Skeletal muscle satellite cell (primary cell): ENCODE results near the gene CST5. TPM values are rescaled to one million over a fixed set of nuclear protein-coding genes. Genes with fewer than 3 reads are reported as not detected.

Experiments
- H3K27me3 ChIP-seq: 2 replicates; pipeline ENCODE4 v1.7.0; 2013; ENCODE audit warnings: low read length; ENCODE audit not compliant: control insufficient read depth, insufficient read depth
- H3K36me3 ChIP-seq: 2 replicates; pipeline ENCODE4 v1.7.0; 2013; ENCODE audit warnings: mild to moderate bottlenecking, control low read depth, low read length; ENCODE audit not compliant: insufficient read depth
- H3K4me1 ChIP-seq: 2 replicates; pipeline ENCODE4 v1.7.0; 2013; ENCODE audit warnings: low read length; ENCODE audit not compliant: control insufficient read depth, insufficient read depth
- H3K4me2 ChIP-seq: 2 replicates; pipeline ENCODE4 v1.7.0; 2013; ENCODE audit warnings: mild to moderate bottlenecking, low read length
- H3K4me3 ChIP-seq: 2 replicates; pipeline ENCODE4 v1.7.0; 2013; ENCODE audit warnings: low read length
- H3K9ac ChIP-seq: 2 replicates; pipeline ENCODE4 v1.7.0; 2013; ENCODE audit warnings: mild to moderate bottlenecking, low read depth, low read length, moderate library complexity
- H3K9me3 ChIP-seq: replicated peaks from 2 replicates; pipeline ENCODE4 v1.7.0; 2013; ENCODE audit warnings: mild to moderate bottlenecking, control low read depth, low read length
- total RNA-seq: library from RNA; depleted of rRNA; stranded (reverse); fragments of >200 nt; gene quantifications from 2 replicates; pipeline ENCODE4 v1.2.3, GENCODE V29; 2012; rRNA removed

CST5 gene, protein sequence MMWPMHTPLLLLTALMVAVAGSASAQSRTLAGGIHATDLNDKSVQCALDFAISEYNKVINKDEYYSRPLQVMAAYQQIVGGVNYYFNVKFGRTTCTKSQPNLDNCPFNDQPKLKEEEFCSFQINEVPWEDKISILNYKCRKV
- not detected in 2 replicates for total RNA-seq

DNA sequence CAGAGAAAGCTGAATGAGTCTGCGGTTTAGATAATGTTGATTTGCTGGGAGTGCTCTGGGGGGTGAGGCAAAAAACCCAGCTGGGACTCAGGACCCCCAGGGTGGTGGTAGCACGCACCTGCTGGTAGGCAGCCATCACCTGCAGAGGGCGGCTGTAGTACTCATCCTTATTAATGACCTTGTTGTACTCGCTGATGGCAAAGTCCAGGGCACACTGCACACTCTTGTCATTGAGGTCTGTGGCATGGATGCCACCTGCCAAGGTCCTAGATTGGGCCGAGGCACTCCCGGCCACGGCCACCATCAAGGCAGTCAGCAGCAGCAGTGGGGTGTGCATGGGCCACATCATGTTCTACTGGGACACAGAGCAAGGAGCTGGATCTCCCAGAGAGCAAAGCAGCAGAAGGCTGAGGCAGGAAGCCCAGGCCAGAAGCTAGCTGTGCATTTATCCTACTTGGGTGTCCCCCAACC, at the start of gene CST5:
Gene CST5, minus strand, starts transcription at position 421 of the 471 bp plus-strand sequence. Its CDS starts 72 bp downstream, at position 349.
- Histone ChIP-seq H3K4me1 (no peaks in the 10 kb centered on the region), H3K4me3 (no peak within 1 kb of the TSS), H3K27me3 (no peaks in the 10 kb centered on the region), H3K4me2 (no peak within 1 kb of the TSS), H3K9ac (no peak within 1 kb of the TSS), H3K36me3 (no peaks in the 10 kb centered on the region), H3K9me3 (no peaks in the 10 kb centered on the region)

DNA sequence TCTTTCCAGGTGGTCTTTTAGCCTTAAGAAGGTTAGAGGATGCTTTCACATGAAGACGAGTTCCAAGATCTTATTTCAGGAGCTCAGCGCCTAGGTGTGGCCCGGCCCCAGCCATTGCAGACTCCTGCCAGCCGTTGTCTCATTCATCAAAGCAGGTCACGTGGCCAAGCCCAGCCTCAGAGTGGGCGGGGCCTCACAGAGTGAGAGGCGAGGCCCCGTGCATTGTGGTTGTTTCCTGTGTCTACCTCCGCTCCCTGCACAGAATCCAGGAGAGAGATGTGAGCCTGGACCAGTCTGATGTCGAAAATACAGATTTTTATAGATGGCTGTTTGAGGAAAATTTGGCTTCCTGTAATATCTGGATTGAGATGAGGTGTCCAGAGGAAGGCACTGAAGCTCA, 49.2 kb upstream of the CST5 start:
- Histone ChIP-seq H3K9ac (no peak overlapping the region), H3K4me3 (no peak overlapping the region), H3K36me3 (no peaks in the 10 kb centered on the region), H3K27me3 (no peaks in the 10 kb centered on the region), H3K4me1 (no peaks in the 10 kb centered on the region), H3K4me2 (no peak overlapping the region), H3K9me3 (peaks cover 3% of the 10 kb centered on the region)

DNA sequence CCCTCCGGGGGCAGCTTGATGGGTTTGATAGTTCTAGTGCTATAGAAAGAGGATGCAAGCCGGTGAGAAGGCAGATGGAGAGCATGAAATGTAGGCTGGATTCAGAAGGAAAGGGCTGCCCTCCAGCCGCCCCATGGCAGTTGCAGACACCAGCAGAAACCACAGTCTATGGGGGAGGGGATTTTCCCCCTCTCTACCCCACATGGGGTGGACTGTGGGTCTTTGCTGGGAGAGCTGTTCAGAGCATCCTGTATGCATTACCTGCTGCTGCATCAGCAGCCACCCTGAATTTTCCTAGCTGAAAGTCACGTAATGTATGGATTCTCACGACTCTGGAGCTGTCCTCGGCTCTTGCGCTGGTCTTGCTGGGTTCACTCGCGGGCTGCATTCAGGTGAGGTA, 48.8 kb upstream of the CST5 start:
- H3K9me3 ChIP-seq: peaks cover 3% of the 10 kb centered on the region
- no peak overlapping the region for H3K4me3 ChIP-seq
- no peak overlapping the region for H3K9ac ChIP-seq
- H3K27me3 ChIP-seq: no peaks in the 10 kb centered on the region
- H3K4me2 ChIP-seq: no peak overlapping the region
- no peaks in the 10 kb centered on the region for H3K36me3 ChIP-seq
- H3K4me1 ChIP-seq: no peaks in the 10 kb centered on the region

DNA sequence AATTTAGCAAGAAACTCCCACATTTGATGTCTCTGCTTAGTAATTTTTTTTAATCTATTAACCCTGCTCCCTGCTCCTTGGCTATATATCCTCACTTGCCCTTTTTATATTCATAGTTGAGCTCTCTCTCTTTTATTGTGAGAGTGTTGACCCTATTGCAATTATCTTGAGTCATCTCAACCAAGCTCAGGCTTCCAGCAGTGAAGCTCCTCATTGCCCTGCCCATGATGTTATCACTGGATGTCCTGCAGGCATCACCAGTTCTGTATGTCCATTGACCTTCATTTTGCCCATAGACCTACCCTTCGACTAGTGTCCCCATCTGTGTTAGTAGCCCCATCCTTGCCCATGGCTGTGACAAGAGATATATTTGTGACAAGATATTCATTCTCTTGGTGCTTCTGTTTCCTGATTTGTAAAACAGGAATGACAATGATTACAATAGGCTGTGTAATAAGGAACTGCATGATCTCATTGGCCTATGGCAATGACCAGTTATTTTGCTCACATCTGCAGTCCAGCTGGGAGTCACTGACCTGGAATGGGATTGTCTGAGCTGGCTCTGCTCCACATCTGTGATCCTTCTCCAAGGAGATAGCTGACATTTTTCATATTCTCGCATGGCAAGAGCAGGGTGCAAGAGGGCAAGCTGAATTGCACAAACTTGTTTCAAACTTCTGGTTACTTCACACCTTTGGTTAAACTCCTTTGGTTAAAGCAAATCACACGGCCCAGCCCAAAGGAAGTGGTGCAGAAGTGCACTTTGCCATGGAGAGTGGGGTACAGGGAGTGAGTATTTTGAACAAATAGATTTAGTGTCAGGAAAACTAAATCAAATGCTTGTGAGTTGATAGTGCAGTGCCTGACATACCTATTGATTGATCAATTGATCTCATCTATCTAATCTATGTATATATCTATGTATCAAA, 47.7 kb upstream of the CST5 start:
- Histone ChIP-seq H3K27me3 (no peaks in the 10 kb centered on the region), H3K4me3 (no peak overlapping the region), H3K9ac (no peak overlapping the region), H3K36me3 (no peaks in the 10 kb centered on the region), H3K4me2 (no peak overlapping the region), H3K4me1 (no peaks in the 10 kb centered on the region), H3K9me3 (peaks cover 3% of the 10 kb centered on the region)

DNA sequence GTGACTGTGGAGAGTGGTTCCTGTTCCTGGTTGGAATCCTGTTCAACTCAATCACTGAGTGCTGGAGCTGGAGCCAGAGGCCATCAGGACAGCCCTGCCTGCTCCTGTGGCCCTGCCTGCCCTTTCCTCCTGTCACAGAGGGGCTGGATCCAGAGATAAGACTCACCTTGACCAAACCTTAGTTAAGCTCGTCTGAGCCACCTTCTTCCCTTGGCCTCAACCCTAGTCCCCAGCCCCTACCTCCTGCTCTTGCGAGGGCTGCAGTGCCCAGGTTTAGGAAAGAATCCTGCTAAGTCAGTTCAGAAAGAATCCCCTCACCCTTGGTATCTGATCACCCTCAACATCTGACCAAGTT, 47.0 kb upstream of the CST5 start:
- H3K36me3 ChIP-seq: no peaks in the 10 kb centered on the region
- H3K4me1 ChIP-seq: no peaks in the 10 kb centered on the region
- H3K4me3 ChIP-seq: no peak overlapping the region
- H3K4me2 ChIP-seq: no peak overlapping the region
- H3K9me3 ChIP-seq: peaks cover 3% of the 10 kb centered on the region
- H3K27me3 ChIP-seq: no peaks in the 10 kb centered on the region
- no peak overlapping the region for H3K9ac ChIP-seq

DNA sequence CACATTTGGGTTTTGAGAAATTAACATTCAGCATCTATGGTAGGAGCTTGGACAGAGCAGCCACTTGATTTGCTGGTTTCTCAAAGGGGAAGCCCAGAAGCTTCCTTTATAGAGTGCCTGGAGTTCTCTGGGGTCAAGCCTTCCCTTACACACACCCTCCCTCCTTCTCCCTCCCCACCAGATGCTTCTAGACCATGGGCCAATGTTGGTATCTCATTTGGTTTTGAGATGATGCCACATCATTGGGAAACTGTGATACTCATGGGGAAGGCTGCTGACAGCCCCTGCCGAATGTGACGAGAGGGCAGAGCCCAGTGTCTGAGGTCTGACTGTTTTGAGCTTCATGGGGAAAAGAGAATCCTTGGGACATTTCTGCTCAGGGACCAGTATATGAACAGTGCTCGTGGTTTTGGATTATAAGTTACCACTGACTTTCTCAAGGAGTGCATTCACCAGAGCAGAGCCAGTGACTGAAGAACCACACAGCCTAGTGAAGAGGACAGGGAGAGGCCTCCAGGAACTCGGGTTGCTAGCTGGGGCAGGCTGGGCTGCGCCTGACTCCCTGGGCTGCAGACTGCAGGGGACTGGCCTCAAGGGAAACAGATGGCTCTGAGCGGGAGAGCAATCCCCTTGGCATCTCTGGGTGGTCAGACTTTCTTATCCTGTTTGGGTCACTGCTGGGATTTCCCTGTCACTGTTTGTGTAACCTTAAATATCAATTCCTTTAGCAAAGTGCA, 46.4 kb upstream of the CST5 start:
- Histone ChIP-seq H3K36me3 (no peaks in the 10 kb centered on the region), H3K9ac (no peak overlapping the region), H3K27me3 (no peaks in the 10 kb centered on the region), H3K4me3 (no peak overlapping the region), H3K4me2 (no peak overlapping the region), H3K4me1 (no peaks in the 10 kb centered on the region), H3K9me3 (peaks cover 3% of the 10 kb centered on the region)

DNA sequence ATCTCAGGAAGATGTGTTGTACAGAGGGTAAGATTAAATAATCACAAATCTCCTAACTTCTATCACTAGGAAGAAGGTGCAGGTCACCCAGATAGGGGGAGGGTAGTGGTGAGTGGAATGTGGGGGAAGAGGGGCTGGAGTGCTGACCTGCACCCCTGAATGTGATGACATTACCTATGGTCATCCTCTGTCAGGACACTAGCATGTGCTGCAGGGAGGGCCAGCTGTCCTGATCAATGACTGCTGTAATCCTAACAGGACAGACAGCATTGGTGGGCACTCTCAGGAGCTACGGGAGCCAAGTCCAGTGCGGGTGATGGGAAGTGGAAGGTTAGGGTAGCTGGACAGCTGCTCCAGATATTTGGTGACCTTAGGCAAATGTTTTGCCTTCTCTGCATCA, 45.2 kb upstream of the CST5 start:
- no peaks in the 10 kb centered on the region for H3K36me3 ChIP-seq
- no peaks in the 10 kb centered on the region for H3K27me3 ChIP-seq
- H3K4me2 ChIP-seq: no peak overlapping the region
- H3K4me1 ChIP-seq: no peaks in the 10 kb centered on the region
- no peak overlapping the region for H3K9ac ChIP-seq
- H3K4me3 ChIP-seq: no peak overlapping the region
- H3K9me3 ChIP-seq: no peaks in the 10 kb centered on the region

DNA sequence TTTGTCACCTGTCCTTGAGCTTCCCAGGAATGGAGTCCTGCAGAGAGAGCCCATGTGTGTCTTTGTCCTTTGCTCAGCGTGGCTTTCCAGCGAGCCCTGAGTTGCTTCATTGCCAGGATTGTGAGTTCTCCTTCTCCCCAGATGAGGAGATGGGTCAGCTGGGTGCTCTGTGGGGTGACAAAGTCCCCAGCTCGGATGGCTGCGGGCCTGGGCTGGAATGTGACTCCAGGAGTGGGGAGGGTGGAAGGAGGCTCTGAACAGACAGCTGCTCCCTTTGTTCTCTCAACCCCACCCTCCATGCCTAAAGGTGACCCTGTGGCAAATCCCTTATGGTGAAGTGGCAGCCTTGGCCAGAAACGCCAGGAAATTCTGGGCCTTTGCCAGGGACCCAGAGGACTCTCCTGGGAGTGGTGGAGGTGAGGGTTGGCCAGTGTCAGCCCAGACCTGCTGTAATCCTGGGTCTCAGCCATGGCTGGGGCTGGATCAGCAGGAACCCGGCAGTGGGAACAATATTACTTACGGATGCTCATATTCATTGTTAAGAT, 44.4 kb upstream of the CST5 start:
- Histone ChIP-seq H3K27me3 (no peaks in the 10 kb centered on the region), H3K36me3 (no peaks in the 10 kb centered on the region), H3K9ac (no peak overlapping the region), H3K9me3 (no peaks in the 10 kb centered on the region), H3K4me1 (no peaks in the 10 kb centered on the region), H3K4me2 (no peak overlapping the region), H3K4me3 (no peak overlapping the region)

DNA sequence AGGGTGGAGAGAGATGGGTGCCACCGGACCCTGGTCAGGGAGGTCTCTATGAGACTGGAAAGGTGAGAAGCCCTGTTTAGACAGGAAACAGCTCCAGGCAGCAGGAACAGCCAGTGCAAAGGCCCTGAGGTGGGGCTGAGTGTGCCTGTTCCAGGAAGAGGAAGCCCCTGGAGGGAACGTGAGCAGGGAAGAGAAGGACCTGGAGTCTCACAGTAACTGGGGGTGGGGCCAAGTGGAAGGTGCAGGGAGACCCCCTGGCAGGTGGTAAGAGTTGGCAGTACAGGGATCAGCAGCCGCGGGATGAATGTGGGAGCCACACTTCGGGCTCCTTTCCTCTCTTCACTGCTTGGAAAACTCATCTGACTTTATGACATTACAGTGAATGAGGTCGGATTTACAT, 43.8 kb upstream of the CST5 start:
- no peaks in the 10 kb centered on the region for H3K36me3 ChIP-seq
- H3K9ac ChIP-seq: no peak overlapping the region
- no peaks in the 10 kb centered on the region for H3K4me1 ChIP-seq
- H3K4me2 ChIP-seq: no peak overlapping the region
- no peaks in the 10 kb centered on the region for H3K9me3 ChIP-seq
- H3K4me3 ChIP-seq: no peak overlapping the region
- no peaks in the 10 kb centered on the region for H3K27me3 ChIP-seq

DNA sequence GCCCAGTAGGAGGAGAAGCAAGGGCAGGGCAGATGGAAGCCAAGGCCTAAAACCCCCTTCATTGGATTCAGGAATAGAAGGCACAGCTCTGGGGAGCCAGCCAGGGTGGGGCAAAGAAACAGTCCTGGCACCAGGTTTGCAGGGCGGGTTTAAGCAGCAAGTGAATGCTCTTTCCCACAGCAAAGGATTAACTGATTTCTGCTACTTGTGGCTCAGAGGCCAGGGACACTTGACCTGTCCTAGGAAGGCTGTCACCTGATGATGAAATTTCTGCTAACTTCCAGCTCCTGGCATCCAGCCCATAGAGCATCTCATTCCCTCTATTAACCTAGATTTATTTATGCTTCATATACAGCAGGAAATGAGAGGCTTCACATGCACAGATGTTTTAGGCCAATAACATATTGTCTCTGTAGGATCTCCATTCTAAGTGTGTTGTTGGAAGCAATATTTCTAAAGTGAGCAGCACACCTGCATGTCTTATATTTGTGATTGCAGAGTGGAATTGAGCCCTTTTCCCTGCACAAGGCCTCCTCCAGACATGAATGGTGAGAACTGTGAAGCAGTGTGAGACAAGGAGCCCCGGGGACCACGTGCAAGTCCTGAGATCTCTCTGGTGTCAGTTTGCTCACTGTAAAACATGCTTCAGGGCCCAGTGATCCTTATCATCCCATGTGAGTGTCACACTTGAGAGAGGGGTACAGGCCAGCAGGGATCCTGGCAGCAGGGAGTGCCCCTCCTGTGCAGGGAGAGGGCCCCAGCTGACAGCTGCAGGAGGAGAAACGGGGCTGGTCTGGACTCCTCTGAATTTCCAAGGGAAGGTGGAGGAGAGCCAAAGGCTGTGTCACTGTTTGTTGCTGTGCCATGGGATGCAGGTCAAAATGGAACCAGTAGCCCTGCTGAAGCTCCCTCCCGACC, 41.1 kb upstream of the CST5 start:
- no peak overlapping the region for H3K4me3 ChIP-seq
- no peaks in the 10 kb centered on the region for H3K9me3 ChIP-seq
- H3K9ac ChIP-seq: no peak overlapping the region
- no peaks in the 10 kb centered on the region for H3K4me1 ChIP-seq
- no peak overlapping the region for H3K4me2 ChIP-seq
- H3K36me3 ChIP-seq: no peaks in the 10 kb centered on the region
- H3K27me3 ChIP-seq: no peaks in the 10 kb centered on the region
